ENCODE results near the gene FAN1. TPM values are rescaled to one million over a fixed set of nuclear protein-coding genes. Genes with fewer than 3 reads are reported as not detected.

FAN1 gene
- total and polyA plus RNA-seq, 2 of the 4 experiments (the other 2 are of a cell fraction), result 7.6 to 12.4 TPM

DNA sequence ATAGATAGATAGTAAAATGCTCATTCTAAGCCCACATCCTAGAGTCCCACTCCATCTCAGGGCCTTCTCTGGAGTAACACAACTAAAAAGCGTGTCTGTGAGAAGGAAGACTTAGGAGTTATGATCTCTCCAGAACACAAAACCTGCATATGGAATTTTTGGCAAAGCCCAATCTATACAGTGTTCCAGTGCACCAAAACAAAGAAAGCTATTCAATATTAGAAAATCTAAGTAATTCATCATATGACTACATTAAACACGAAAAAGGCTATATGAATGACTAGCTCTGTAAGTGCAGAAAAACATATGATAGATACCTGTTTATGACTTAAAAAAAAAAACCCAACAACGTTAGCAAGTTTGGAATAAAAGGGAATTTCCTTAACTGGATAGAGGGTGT lies 60.0 kb downstream of the FAN1 start:
- dilution Hi-C loops (cut with HindIII; ENCODE audit: low sequenced_read_pairs, unreplicated experiment), result no loop called here
- POLR2A ChIA-PET (ENCODE audit: unreplicated experiment), result no interaction called here

More for the DNA sequence above, 60.0 kb downstream of the FAN1 start:
- no peak overlapping the region for H2AK5ac ChIP-seq (ENCODE audit: low read depth, low read length)
- peaks cover 8% of the 10 kb centered on the region for H3K36me3 ChIP-seq (ENCODE audit: control insufficient read depth, insufficient read depth, low read length)
- intact Hi-C loops (cut with micrococcal nuclease), result no loop called here
- no peak overlapping the region for H2AFZ ChIP-seq (replicated peaks; ENCODE audit: low read length, poor library complexity)
- TF ChIP-seq, protein P1, sequence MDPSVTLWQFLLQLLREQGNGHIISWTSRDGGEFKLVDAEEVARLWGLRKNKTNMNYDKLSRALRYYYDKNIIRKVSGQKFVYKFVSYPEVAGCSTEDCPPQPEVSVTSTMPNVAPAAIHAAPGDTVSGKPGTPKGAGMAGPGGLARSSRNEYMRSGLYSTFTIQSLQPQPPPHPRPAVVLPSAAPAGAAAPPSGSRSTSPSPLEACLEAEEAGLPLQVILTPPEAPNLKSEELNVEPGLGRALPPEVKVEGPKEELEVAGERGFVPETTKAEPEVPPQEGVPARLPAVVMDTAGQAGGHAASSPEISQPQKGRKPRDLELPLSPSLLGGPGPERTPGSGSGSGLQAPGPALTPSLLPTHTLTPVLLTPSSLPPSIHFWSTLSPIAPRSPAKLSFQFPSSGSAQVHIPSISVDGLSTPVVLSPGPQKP (IDR thresholded peaks at IDR 0.05; ENCODE audit: borderline replicate concordance, low read depth, low read length), result no peak
- TF ChIP-seq SMC3 (IDR thresholded peaks at IDR 0.05; ENCODE audit: low read depth, low read length) (no peak), RFX5 (IDR thresholded peaks at IDR 0.05; ENCODE audit: low read depth, low read length) (no peak), MAZ (IDR thresholded peaks at IDR 0.05; ENCODE audit: borderline replicate concordance, low read depth, low read length) (no peak), USF2 (IDR thresholded peaks at IDR 0.05; ENCODE audit: low read depth, low read length) (no peak), FOS (IDR thresholded peaks at IDR 0.05; ENCODE audit: low read depth, low read length) (no peak), CHD1 (IDR thresholded peaks at IDR 0.05; ENCODE audit: low read depth, low read length) (no peak), RCOR1 (IDR thresholded peaks at IDR 0.05; ENCODE audit: insufficient replicate concordance, low read length) (no peak), MAFK (IDR thresholded peaks at IDR 0.05; ENCODE audit: low read depth, low read length) (no peak), NFE2L2 (IDR thresholded peaks at IDR 0.05; ENCODE audit: low read depth, low read length) (no peak), POLR2A (IDR thresholded peaks at IDR 0.05; ENCODE audit: low read depth, low read length) (no peak), MXI1 (IDR thresholded peaks at IDR 0.05; ENCODE audit: borderline replicate concordance, low read depth, low read length) (no peak), RAD21 (IDR thresholded peaks at IDR 0.05; ENCODE audit: low read length) (no peak), BHLHE40 (IDR thresholded peaks at IDR 0.05; ENCODE audit: low read depth, low read length) (no peak)
- TF ChIP-seq, protein P2, sequence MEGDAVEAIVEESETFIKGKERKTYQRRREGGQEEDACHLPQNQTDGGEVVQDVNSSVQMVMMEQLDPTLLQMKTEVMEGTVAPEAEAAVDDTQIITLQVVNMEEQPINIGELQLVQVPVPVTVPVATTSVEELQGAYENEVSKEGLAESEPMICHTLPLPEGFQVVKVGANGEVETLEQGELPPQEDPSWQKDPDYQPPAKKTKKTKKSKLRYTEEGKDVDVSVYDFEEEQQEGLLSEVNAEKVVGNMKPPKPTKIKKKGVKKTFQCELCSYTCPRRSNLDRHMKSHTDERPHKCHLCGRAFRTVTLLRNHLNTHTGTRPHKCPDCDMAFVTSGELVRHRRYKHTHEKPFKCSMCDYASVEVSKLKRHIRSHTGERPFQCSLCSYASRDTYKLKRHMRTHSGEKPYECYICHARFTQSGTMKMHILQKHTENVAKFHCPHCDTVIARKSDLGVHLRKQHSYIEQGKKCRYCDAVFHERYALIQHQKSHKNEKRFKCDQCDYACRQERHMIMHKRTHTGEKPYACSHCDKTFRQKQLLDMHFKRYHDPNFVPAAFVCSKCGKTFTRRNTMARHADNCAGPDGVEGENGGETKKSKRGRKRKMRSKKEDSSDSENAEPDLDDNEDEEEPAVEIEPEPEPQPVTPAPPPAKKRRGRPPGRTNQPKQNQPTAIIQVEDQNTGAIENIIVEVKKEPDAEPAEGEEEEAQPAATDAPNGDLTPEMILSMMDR (conservative IDR thresholded peaks at IDR 0.05; ENCODE audit: low read depth, low read length), result no peak
- H3K23ac ChIP-seq (ENCODE audit: low read depth, low read length), result no peak overlapping the region
- H3K18ac ChIP-seq (ENCODE audit: low read depth, low read length), result no peak overlapping the region
- H2AK9ac ChIP-seq (replicated peaks; ENCODE audit: low read depth, low read length, poor library complexity), result no peak overlapping the region
- no peak overlapping the region for H2BK20ac ChIP-seq (ENCODE audit: low read depth, low read length)
- CTCF ChIA-PET, result interaction anchor here (1.0 kb wide), 1 partner anchor 50 kb away, joined by 3 read pairs; no protein-coding TSS in a partner anchor
- H3K14ac ChIP-seq (replicated peaks; ENCODE audit: low read depth, low read length), result no peak overlapping the region
- in situ Hi-C loops (cut with MboI; ENCODE audit: low sequenced_read_pairs), result no loop called here
- peaks cover 3 to 12% of the 10 kb centered on the region in 2 experiments; a peak in 2 of 4 replicates for H3K79me1 ChIP-seq (ENCODE audit: low read depth in 1 of 2, low read length in 2 of 2)
- no peak overlapping the region for H4K8ac ChIP-seq (ENCODE audit: low read depth in 2 of 2, low read length in 2 of 2)
- H3K27me3 ChIP-seq (ENCODE audit: control insufficient read depth, insufficient read depth, low read length), result no peaks in the 10 kb centered on the region
- H4K91ac ChIP-seq (ENCODE audit: insufficient read depth, low read depth, low read length), result no peak overlapping the region
- H3K4me1 ChIP-seq (ENCODE audit: control insufficient read depth, insufficient read depth, low read length), result no peaks in the 10 kb centered on the region
- no peak overlapping the region for H3K4me2 ChIP-seq (ENCODE audit: low read depth, low read length)
- H3K27ac ChIP-seq (ENCODE audit: insufficient read depth, low read length), result no peak overlapping the region
- H3K9me3 ChIP-seq (ENCODE audit: control insufficient read depth, insufficient read depth, low read length), result no peaks in the 10 kb centered on the region
- H3K9me1 ChIP-seq (ENCODE audit: insufficient read depth, low read length), result peaks cover 6% of the 10 kb centered on the region
- H2BK5ac ChIP-seq (ENCODE audit: low read depth, low read length, poor library complexity, severe bottlenecking), result no peak overlapping the region
- ATAC-seq (ENCODE audit: low read depth) (no peak), DNase-seq (no peak)
- no TSS peak for BruUV-seq (replicated peaks)
- H3K4ac ChIP-seq (ENCODE audit: low read depth, low read length), result no peak overlapping the region
- no peak overlapping the region for H2BK15ac ChIP-seq (ENCODE audit: low read depth, low read length)
- H4K20me1 ChIP-seq (ENCODE audit: insufficient read depth, low read length), result no peaks in the 10 kb centered on the region
- H3K4me3 ChIP-seq (ENCODE audit: insufficient read depth, low read depth, low read length), result no peak overlapping the region
- H3K56ac ChIP-seq (ENCODE audit: extremely low read depth, insufficient read depth, low read length), result no peak overlapping the region
- WGBS, 2 experiments (ENCODE audit: extremely low coverage in 2 of 2, insufficient read length in 1 of 2), result no CpG with 5 or more reads among the region's 3 CpGs
- no peak overlapping the region for H3K9ac ChIP-seq (ENCODE audit: low read depth, low read length)
- H4K5ac ChIP-seq (ENCODE audit: low read depth, low read length), result no peak overlapping the region
- no peak overlapping the region for H2BK120ac ChIP-seq (ENCODE audit: low read depth, low read length)
